H1 (cell line): ENCODE data around the gene TMTC2. TPM values are rescaled to one million over a fixed set of nuclear protein-coding genes. Genes with fewer than 3 reads are reported as not detected.

ENCODE experiments used
- CREB1 ChIP-seq: IDR thresholded peaks from 2 replicates; pipeline ENCODE4 v1.6.1; 2012; ENCODE audit warnings: inconsistent platforms
- RNF2 ChIP-seq: fragments of 200-900, 300-1000 bp; sonication (generic); IDR thresholded peaks from 2 replicates; pipeline ENCODE4 v1.7.1; 2016; ENCODE audit warnings: borderline replicate concordance, low read depth, mild to moderate bottlenecking, antibody characterized with exemption, low read length; ENCODE audit not compliant: poor library complexity, severe bottlenecking; ENCODE audit errors: missing control alignments
- SP2 ChIP-seq: IDR thresholded peaks from 2 replicates; pipeline ENCODE4 v1.6.1; 2012; ENCODE audit warnings: mild to moderate bottlenecking, low read length, inconsistent platforms
- polyA plus RNA-seq, 7 experiments: library from polyadenylated mRNA; depleted of rRNA in 3 of 7; stranded (reverse) in 5 of 7; unstranded in 2 of 7; fragments of >200 nt in 5 of 7; fragments of 200-250 nt in 2 of 7; gene quantifications; 1 replicate in 5 of 7; 2 replicates in 1 of 7; 4 replicates in 1 of 7; pipeline versions ENCODE4 v1.2.1 to v1.2.3, GENCODE V29; 2011 to 2013; ENCODE audit warnings: missing spikeins in 2 of 7, mixed read lengths in 2 of 7
- total RNA-seq: library from RNA; stranded (reverse); fragmentation: NEBNext Ultra II Directional; extraction: Animal tissue kit (Norgen Biotek cat#: 25700); gene quantifications from 2 replicates; pipeline ENCODE4 v1.2.1, GENCODE V29; 2021

Gene TMTC2
- total and polyA plus RNA-seq, 2 of the 8 experiments (the other 6 are each of a cell fraction or from before 2014, with no cell fraction given) = 2.3 to 3.9 TPM

- TF ChIP-seq CREB1 (no peak), RNF2 (no peak), SP2 (no peak)
Measured at GRCh38 chr12:82954064-82954463, 267.4 kb downstream of the TMTC2 start (continued).
